Measurements from ENCODE around the gene LCN6. TPM values are rescaled to one million over a fixed set of nuclear protein-coding genes. Genes with fewer than 3 reads are reported as not detected.

Gene LCN6
- total and polyA plus RNA-seq, 9 of the 15 experiments (the other 6 are each of a cell fraction or from before 2014, with no cell fraction given), result 0.10 to 0.45 (median 0.37) TPM; not detected in 5

DNA sequence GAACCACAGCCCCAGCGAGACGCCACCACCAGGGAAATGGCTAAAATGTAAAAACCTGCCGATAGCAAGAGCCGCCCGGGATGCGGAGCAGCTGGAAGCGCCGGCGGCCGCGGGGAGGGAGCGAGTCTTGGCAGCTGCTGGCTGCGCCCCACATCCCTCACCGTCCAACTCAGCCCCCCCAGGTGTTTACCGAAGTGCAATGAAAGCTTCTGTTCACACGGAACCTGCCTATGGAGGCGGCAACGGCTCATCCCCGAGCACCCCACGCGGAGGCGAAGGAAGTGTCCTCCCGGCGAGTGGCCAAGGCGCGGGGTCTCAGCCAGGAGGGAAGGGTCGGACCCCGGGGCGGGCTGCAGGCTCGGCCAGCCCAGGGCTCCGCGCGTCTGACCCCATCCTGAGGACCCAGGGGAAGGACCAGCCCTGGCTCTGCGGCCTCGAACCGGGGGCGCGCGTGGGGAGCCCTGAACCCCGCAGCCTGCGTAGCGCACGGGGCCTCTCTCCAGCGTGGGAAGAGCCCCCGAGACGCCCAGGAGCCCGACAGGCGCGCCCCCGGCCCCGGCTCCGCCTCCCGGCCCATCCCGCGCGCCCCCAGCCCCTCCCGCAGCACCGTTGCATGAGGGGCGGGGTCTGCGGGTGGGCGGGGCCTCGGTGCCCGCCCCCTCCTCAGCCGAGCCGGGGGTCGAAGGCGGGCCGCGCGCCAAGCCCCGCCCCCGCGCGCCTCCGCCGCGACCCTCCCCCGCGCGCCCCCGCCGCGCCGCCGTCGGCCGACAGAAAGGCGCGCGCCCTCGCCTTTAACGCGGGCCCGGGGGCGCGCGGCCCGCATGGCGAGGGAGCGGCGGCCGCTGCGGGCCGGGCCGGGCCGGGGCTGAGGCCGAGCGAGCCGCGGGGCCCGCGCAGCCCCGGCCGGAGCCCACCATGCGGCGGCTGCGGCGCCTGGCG, 36.3 kb downstream of the LCN6 start, which contains the start of gene DIPK1B (continued):
- TF ChIP-seq RBBP5 (IDR thresholded peaks at IDR 0.05; ENCODE audit: borderline replicate concordance, insufficient read depth, low read length, poor library complexity, severe bottlenecking) (no peak), CXXC5 (CRISPR knock-in tag; IDR thresholded peaks at IDR 0.05) (peak; percentile 38), PYGO2 (tag; IDR thresholded peaks at IDR 0.05) (no peak), EZH2 (IDR thresholded peaks at IDR 0.05; ENCODE audit: borderline replicate concordance, low read depth, low read length) (no peak), CBX5 (IDR thresholded peaks at IDR 0.05; ENCODE audit: borderline replicate concordance, low read depth) (no peak), BRCA1 (IDR thresholded peaks at IDR 0.05) (no peak), BRCA1 (CRISPR knock-in tag; IDR thresholded peaks at IDR 0.05) (no peak), POU5F1 (IDR thresholded peaks at IDR 0.05; ENCODE audit: borderline replicate concordance, low read depth, low read length, partially characterized antibody) (no peak), ZNF232 (CRISPR knock-in tag; IDR thresholded peaks at IDR 0.05) (0 out of 2 replicates have a peak, but pooled peaks have one; percentile 38), BCL6 (CRISPR knock-in tag; IDR thresholded peaks at IDR 0.05) (no peak), SRSF1 (IDR thresholded peaks at IDR 0.05; ENCODE audit: low read depth, low read length) (no peak), TRIM24 (IDR thresholded peaks at IDR 0.05) (no peak), MTA3 (IDR thresholded peaks at IDR 0.05; ENCODE audit: borderline replicate concordance) (peak; percentile 64; the same call in 1 of the 2 replicates), MEIS2 (IDR thresholded peaks at IDR 0.05; ENCODE audit: partially characterized antibody) (no peak), PHF20 (IDR thresholded peaks at IDR 0.05; ENCODE audit: partially characterized antibody) (no peak), CBX2 (IDR thresholded peaks at IDR 0.05; ENCODE audit: insufficient read depth, low read length, poor library complexity, severe bottlenecking) (no peak), SIN3A (IDR thresholded peaks at IDR 0.05; ENCODE audit: borderline replicate concordance in 2 of 2, control insufficient read depth in 1 of 2, low read depth in 2 of 2, low read length in 2 of 2) (no peak), ZNF785 (CRISPR knock-in tag; IDR thresholded peaks at IDR 0.05) (no peak)
- TF ChIP-seq, protein P1, sequence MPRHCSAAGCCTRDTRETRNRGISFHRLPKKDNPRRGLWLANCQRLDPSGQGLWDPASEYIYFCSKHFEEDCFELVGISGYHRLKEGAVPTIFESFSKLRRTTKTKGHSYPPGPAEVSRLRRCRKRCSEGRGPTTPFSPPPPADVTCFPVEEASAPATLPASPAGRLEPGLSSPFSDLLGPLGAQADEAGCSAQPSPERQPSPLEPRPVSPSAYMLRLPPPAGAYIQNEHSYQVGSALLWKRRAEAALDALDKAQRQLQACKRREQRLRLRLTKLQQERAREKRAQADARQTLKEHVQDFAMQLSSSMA (CRISPR knock-in tag; IDR thresholded peaks at IDR 0.05), result no peak
- TF ChIP-seq, protein P2, sequence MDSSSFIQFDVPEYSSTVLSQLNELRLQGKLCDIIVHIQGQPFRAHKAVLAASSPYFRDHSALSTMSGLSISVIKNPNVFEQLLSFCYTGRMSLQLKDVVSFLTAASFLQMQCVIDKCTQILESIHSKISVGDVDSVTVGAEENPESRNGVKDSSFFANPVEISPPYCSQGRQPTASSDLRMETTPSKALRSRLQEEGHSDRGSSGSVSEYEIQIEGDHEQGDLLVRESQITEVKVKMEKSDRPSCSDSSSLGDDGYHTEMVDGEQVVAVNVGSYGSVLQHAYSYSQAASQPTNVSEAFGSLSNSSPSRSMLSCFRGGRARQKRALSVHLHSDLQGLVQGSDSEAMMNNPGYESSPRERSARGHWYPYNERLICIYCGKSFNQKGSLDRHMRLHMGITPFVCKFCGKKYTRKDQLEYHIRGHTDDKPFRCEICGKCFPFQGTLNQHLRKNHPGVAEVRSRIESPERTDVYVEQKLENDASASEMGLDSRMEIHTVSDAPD (CRISPR knock-in tag; IDR thresholded peaks at IDR 0.05), result no peak
- TF ChIP-seq, protein P3, sequence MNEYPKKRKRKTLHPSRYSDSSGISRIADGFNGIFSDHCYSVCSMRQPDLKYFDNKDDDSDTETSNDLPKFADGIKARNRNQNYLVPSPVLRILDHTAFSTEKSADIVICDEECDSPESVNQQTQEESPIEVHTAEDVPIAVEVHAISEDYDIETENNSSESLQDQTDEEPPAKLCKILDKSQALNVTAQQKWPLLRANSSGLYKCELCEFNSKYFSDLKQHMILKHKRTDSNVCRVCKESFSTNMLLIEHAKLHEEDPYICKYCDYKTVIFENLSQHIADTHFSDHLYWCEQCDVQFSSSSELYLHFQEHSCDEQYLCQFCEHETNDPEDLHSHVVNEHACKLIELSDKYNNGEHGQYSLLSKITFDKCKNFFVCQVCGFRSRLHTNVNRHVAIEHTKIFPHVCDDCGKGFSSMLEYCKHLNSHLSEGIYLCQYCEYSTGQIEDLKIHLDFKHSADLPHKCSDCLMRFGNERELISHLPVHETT (CRISPR knock-in tag; conservative IDR thresholded peaks at IDR 0.05 in 1 of 2, IDR thresholded peaks at IDR 0.05 in 1 of 2), result no peak
- TF ChIP-seq, protein P4, sequence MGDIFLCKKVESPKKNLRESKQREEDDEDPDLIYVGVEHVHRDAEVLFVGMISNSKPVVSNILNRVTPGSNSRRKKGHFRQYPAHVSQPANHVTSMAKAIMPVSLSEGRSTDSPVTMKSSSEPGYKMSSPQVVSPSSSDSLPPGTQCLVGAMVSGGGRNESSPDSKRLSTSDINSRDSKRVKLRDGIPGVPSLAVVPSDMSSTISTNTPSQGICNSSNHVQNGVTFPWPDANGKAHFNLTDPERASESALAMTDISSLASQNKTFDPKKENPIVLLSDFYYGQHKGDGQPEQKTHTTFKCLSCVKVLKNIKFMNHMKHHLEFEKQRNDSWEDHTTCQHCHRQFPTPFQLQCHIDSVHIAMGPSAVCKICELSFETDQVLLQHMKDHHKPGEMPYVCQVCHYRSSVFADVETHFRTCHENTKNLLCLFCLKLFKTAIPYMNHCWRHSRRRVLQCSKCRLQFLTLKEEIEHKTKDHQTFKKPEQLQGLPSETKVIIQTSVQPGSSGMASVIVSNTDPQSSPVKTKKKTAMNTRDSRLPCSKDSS (IDR thresholded peaks at IDR 0.05; ENCODE audit: low read depth, partially characterized antibody), result no peak

All from K562 (cell line).